Lung microvascular endothelial cell (primary cell): ENCODE results near the gene CS. TPM values are rescaled to one million over a fixed set of nuclear protein-coding genes. Genes with fewer than 3 reads are reported as not detected.
"Not testable (repeated sequence)": the region's sequence is repeated elsewhere in the genome, so short reads cannot be mapped to it uniquely, and the experiment has no call there.

Experiments used
- DNase-seq, 2 donors: peaks; one replicate each; pipeline versions ENCODE4 v3.0.0 to v3.0.0-alpha.2; 2010; ENCODE audit warnings: low read depth in 2 of 2
- total RNA-seq: library from RNA; depleted of rRNA; stranded (reverse); fragments of >200 nt; gene quantifications from 2 replicates; pipeline ENCODE4 v1.2.1, GENCODE V29; 2014

CS gene
- total RNA-seq, 1 donor from 2014 or later, result 75.6 TPM

- DNase-seq, result no peak
Observed at GRCh38 chr12:56321027-56321426, 20.9 kb upstream of the CS start.

- DNase-seq, result no peak
Observed at GRCh38 chr12:56317675-56318074, 17.5 kb upstream of the CS start.

- DNase-seq, result peak; percentile 97 to 99
Observed at GRCh38 chr12:56315622-56316473, 15.7 kb upstream of the CS start, which contains the start of gene CNPY2. CNPY2 (minus strand) TSS chr12:56315988; CDS start chr12:56315217, 771 bp downstream.

GRCh38 chr12:56315249-56315621, 15.1 kb upstream of the CS start:
- no peak for DNase-seq

GRCh38 chr12:56311003-56311402, 10.9 kb upstream of the CS start:
- DNase-seq, result no peak

- DNase-seq, result no peak
Observed at GRCh38 chr12:56308714-56309113, 8.6 kb upstream of the CS start.

- DNase-seq, result no peak
Observed at GRCh38 chr12:56307221-56307965, 7.3 kb upstream of the CS start.

GRCh38 chr12:56304872-56305590, 4.9 kb upstream of the CS start:
- no peak for DNase-seq

- no peak for DNase-seq
Observed at GRCh38 chr12:56304276-56304675, 4.1 kb upstream of the CS start.

GRCh38 chr12:56300644-56301464, 724 bp upstream of the CS start:
- DNase-seq, result peak in 1 of 2 donors; percentile 15

GRCh38 chr12:56299308-56299852, 750 bp downstream of the CS start:
- DNase-seq, result no peak

- peak in 1 of 2 donors; percentile 8 for DNase-seq
Observed at GRCh38 chr12:56298828-56299227, 1.3 kb downstream of the CS start.

- no peak for DNase-seq
Observed at GRCh38 chr12:56297400-56297799, 2.7 kb downstream of the CS start.

GRCh38 chr12:56296295-56296694, 3.8 kb downstream of the CS start:
- no peak for DNase-seq

- no peak for DNase-seq
Observed at GRCh38 chr12:56293795-56294194, 6.3 kb downstream of the CS start.

GRCh38 chr12:56288705-56289387, 11.3 kb downstream of the CS start:
- no peak for DNase-seq

- DNase-seq, result peak in 1 of 2 donors; percentile 43
Observed at GRCh38 chr12:56286044-56286830, 13.9 kb downstream of the CS start.

- DNase-seq, result not testable (repeated sequence)
Observed at GRCh38 chr12:56284263-56284662, 15.9 kb downstream of the CS start.

- DNase-seq, result no peak
Observed at GRCh38 chr12:56282579-56282978, 17.6 kb downstream of the CS start.
